ENCODE results near the gene NCOR1. TPM values are rescaled to one million over a fixed set of nuclear protein-coding genes. Genes with fewer than 3 reads are reported as not detected.
"Not testable (repeated sequence)": the region's sequence is repeated elsewhere in the genome, so short reads cannot be mapped to it uniquely, and the experiment has no call there.

NCOR1 gene
- total RNA-seq, 1 donor from 2014 or later: 112 TPM

DNA sequence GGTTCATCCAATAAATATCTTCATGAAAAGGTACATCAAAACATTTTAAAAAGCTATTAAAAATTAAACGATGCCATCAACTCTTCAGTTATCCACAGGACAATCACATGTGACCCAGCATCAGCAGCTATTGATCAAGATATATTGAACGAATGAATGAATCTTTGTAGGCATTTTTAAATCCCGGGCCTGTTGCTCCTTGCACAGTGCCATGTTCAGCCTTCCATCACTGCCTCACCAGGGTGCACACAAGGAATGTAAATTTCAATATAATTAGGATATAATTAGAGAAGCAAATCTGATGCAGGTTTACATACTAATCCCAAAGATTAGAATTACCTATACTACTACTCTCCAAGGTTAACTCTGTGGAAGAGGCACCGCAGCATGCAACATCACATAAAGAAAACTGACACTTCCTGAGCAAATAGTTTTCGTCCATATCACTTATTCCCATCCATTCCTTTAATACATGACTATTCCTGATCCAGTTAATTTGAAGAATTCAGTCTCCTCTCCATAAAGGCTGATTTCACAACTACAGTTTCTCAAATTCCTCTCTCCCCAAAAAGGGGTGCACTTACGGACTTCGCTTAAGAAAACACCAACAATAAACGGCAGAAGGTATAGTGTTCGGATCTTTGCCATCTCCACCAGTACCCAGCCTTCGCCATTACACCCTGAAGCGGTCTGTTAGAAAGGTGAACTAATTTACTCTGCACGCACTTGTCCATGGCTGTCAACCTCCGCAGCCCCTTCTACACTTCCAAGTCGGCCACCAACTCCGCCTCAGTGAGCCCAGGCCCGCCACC is 938 bp downstream of the NCOR1 start:
- no peak for DNase-seq

DNA sequence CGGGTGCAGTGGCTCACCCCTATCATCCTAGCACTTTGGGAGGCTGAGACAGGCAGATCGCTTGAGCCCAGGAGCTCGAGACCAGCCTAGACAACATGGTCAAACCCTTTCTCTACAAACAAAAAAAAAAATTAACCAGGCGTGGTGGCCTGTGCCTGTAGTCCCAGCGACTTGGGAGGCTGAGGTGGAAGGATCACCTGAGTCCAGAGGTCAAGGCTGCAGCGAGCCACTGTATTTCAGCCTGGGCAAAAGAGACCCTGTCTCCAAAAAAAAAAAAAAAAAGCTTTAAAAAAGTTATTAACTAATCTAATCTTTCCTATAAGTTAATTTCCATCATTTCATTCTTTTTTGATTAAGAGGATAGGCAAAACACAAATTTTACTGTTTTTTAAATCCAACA is 2.5 kb downstream of the NCOR1 start:
- no peak for DNase-seq

DNA sequence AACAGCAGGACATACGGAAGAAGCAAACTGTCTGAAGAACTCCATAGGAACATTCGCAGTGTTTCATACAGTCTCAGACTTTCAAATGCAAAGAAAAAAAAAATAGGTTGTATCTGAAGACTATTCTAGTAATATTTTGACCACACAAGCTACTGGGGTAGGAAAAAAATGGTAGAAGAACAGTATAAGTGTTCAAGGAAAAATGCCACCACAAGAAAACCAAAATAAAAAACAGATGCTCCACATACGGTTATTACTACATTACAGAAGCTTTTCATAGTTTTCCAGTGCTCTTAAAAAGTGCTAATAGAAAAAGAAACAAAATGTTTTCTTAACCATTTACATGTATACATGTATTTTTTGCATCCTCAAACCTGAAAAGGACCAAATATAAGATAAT is 3.7 kb downstream of the NCOR1 start:
- peak; percentile 12 for DNase-seq

DNA sequence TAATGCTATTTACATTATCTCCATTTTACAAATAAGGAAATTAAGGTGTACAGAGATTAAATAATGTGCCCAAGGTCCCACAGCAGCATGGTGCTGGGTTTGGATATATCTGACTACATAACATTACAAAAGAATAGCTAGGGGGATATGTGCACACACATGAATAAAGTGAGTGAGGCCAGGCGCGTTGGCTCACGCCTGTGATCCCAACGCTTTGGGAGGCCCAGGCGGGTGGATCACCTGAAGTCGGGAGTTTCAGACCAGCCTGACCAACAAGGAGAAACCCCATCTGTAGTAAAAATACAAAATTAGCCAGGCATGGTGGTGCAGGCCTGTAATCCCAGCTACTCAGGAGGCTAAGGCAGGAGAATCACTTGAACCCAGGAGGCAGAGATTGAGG is 10.6 kb downstream of the NCOR1 start:
- DNase-seq: not testable (repeated sequence)

DNA sequence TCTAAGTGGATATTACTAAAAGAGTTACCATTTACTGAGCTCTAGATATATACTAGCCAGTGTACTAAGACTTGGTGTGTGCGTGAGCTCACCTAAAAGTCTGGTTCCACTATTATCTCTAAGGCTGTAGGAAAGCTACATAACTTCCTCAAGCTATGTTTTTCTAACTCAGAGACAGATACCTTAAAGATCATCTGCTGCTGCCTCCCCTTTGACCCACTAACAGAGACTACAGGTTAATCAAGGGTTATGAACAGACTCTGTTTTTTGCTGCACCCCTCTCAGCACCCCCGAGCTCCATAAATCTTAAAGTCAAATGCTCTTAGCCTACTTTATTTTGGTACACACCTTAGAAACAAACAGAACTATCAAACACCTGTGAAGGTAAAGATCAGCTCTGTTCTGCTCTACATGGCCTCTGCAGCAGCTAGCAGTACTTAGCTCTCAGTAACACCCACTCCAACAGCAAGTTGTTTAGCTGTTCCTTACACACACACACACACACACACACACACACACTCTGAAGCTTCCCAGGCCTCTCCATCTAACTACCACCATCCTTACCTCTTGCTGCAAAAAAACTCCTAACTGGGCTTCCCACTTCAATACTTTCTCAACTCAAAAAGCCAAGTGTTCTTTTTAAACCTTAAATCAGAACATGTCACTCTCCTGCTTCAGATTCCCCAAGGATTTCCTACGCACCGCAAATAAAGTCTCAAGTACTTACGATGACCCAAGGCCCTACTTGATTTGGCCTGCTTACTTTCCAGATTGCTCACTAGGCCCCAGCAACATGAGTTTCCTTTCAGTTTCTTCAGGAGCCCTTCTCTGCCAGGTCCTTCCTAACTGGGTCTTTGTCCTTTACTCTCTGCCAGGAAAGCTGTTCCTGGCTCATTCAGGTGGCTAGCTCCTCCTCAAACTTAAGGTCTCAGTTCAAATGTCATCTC is 12.5 kb downstream of the NCOR1 start:
- not testable (repeated sequence) for DNase-seq

DNA sequence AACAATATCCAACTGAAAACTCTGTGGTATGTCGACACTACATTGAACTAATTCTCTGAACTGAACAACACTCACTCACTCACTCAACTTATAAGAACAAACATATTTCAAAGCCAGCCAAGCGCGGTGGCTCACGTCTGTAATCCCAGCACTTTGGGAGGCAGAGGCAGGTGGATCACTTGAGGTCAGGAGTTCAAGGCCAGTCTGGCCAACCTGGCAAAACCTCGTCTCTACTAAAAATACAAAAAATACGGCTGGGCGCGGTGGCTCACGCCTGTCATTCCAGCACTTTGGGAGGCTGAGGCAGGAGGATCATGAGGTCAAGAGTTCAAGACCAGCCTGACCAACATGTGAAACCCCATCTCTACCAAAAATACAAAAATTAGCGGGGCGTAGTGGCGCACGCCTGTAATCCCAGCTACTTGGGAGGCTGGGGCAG is 13.6 kb downstream of the NCOR1 start:
- DNase-seq: not testable (repeated sequence)

DNA sequence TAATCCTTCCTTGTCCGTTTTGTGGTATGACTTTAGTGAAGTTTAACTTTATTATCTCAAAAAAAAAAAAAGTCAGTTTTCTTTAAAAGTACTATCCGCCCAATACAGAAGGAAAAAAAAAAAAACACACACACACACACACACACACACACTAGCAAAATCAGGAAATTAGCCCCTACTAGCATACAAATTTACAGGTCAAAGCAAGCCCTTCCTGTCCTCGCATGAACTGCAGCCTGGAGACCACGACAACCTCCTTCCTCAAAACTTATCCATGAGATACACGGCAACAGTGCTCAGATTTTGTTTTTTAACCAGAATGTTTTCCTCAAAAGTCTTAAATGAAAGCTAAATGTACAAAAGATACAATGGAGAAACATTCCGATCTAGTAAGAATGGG is 16.2 kb downstream of the NCOR1 start:
- no peak for DNase-seq

DNA sequence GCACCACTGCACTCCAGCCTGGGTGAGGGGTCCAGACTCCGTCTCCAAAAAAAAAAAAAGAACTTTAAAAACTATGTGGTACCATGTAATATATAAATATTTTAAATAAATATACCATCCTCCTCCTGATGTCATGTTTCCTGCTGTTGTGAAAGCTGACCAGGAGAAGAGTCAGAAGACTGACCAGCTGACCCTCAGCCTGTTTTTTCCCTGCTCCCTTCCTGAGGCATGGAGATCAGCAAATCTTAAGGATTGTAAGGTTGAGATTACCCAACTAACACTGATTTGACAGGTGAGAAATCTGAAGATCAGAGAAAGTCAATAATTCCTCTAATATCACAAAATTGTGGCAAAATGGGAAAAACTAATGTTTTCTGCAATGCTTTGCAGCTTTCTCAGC is 18.1 kb downstream of the NCOR1 start:
- DNase-seq: no peak

DNA sequence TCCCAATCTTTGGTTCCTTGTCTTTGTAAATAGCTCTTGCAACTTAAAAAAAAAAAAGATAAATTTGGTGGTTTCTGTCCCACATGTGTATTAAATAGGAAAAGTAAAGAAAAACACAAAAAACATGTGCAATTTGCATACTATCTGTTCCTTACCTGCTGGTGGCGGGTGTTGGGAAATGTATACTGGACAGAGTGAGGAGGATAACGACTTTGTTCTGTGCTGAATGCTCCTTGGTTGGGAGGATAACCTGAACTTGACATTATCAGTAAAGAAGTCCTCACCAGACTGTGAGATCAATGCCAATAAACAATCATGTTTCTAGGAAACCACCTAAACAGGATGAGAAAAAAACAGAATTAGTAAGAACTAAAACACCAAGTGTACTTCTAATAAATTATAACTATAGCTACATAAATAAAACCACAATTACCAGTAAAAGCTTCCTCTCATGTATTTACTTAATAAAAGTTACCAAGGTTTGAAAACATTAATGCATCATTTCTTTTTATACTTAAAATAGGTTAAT is 21.0 kb downstream of the NCOR1 start:
- not testable (repeated sequence) for DNase-seq

DNA sequence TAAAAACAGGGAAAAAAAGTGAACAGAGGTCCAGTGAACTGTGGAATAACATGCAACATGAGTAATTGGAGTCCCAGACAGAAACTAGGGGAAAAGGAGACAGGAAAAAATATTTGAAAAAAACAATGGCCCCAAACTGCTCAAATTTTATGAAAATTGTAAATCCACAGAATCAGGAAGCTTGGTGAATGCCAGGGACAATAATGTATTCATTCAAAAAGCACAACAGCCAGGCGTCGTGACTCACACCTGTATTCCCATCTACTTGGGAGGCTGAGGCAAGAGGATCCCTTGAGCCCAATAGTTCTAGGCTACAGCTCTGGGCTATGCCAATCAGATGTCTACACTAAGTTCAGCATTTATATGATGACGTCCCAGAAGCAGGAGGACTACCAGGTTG is 23.7 kb downstream of the NCOR1 start:
- DNase-seq: no peak

DNA sequence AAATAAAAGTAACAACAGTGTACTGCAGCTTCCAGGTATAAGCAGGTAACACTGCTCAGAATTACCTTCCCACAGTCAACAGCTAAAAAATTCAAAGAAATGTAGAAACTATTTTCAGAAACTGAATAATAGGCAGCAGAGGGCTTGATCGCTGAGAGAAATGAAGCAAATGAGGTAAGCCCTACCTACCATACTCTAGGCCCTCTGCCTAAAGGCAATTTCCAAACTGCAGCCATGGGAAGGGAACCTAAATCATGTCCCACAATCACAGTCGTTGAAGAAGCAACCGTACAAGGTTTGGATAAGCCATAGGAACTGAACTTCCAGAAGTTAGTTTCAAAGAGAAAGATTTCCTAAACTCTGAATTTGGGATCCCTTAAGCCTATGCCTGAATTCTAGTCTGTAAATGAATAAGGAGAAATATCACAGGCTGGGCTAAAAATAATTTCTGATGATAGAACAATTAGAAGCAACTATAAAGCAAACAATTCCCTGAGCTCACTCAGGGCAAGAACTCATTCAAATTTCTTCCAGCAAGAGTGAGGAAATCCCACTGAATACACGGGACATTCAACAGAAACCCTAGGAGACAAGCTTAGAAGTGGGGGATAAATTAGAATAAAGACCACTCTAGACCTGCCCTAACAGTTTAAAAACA is 24.5 kb downstream of the NCOR1 start:
- DNase-seq: no peak

DNA sequence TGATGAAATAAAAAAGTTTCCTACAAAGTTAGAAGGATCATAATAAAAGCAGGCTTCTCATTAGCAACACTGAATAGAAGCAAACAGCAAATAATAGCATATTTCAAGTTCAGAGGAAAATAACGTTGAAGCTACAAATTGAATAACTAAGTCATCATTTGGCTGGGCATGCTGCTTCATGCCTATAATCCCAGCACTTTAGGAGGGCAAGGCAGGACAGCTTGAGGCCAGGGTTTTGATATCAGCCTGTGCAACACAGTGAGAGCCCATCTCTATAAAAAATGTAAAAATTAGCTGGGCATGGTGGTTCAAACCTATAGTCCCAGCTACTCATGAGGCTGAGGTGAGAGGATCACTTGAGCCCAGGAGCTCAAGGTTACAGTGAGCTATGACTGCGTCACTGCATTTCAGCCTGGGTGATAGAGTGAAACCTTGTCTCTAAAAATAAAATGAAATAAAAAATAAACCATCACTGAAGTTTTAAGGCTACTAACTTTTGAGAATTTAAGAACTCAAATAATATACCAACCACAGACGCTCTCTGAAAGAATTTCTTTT is 25.5 kb downstream of the NCOR1 start:
- no peak for DNase-seq

DNA sequence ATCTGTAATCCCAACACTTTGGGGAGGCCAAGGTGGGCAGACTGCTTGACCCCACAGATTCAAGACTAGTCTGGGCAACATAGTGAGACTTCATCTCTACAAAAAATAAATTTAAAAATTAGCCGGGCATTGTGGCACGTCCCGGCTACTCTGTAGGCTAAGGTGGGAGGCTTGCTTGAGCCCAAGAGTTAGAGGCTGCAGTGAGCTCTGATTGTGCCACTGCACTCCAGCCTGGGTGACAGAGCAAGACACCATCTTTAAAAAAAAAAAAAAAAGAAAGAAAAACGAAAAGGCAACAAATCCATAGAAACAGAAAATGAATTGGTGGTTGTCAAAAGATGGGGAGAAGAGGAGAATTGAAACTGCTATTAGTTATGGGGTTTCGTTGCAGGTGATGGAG is 27.7 kb downstream of the NCOR1 start:
- DNase-seq: no peak

DNA sequence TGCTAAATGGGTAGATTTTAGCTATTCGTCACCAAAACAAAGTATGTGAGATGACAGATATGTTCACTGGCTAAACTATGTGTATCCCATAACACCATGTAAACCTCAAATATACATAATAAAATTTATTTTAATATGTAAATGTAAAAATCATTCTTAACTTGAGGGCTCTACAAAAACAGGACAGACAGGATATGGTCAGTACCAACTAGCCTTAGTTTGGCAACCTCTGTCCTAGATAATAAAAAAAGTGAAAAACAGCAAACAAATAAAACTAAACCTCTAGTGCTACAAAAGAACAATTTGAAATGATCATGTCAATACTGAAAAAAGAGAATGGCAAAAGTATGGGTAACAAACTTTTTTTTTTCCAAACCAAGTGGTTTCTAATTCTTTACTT is 33.8 kb downstream of the NCOR1 start:
- no peak for DNase-seq

DNA sequence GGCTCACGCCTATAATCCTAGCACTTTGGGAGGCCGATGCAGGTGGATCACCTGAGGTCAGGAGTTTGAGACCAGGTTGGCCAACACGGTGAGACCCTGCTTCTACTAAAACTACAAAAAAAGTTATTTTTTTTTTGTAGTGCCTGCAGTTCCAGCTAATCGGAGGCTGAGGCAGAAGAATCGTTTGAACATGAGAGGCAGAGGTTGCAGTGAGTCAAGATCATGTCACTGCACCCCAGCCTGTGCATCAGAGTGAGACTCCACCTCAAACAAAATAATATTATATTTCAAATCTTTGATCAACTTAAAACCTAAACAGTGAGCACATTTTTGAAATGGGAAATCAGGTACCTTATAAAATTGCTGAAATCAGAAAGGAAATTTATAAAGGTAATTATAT is 36.5 kb downstream of the NCOR1 start:
- DNase-seq: no peak

DNA sequence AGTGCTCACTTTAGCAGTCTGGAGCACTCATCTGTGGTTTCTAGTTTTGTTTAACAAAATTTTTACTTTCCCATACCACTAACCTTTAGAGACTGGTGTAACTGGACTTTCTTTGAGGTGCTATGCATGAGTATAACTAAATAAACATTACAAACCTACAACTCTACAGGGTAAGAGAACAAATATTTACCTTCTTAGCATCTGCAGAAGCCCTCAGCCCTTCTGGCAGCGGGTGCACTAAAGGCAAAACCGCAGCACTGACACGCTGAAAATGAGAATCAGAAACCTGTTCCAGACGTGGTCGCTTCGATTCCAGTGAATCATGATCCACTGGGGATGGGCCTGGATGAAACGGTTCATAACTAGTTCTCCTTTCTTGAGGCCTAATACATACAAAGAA is 43.7 kb downstream of the NCOR1 start:
- DNase-seq: no peak

DNA sequence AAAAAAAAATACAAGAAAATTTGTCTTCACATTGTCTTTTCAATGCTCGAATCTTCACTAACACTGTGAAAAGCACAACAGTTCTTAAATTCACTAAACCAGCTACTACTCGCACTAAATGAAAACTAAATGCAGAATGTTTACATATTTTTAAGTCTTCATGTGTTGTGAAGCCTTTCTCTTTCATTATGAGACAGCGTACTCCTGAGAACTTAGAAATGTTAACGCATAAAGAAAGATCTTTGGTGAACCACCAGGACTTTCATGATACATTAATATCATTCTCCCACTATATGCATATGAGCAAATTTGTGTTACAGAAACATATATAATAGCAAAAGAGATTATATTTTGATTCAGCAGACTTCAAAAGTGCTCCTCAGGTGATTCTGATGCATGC is 48.6 kb downstream of the NCOR1 start:
- not testable (repeated sequence) for DNase-seq

DNA sequence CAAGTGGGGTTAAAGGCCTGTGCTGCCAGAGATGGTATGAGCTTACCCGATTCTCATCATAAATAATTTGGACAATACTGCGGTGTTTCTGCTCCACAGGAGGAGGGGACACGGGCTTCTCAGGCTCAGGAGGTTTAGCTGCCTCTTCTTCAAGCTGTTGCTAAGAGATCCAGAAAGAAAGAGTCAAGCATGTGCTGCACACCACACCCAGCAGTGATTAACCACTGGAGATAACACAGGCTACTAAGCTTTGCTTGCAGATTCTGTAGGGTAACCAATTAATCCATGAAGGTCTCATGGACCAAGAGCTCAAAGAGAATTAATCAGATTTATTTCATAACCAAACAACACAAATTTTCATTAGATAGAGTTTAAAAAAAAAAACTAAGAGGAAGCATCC is 56.6 kb downstream of the NCOR1 start:
- DNase-seq: no peak

DNA sequence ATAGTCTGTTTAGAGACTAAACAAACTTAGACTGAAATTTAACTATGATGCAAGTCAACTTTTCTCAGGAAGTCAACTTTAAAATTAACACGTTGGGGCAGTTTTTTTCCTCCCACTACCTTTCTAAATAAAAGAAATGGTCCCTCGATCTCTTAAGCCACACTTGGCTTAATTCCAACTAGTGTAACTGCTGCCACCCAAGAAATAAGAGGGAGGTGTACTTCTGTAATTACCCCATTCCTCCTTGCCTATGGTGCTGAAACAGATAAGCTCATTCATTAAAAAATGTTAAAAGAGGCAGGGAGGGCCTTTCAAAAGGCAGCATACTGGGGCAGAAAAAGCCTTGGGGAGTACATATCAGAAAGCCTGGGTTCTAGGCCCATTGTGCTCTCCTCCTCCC is 59.8 kb downstream of the NCOR1 start:
- DNase-seq: no peak

DNA sequence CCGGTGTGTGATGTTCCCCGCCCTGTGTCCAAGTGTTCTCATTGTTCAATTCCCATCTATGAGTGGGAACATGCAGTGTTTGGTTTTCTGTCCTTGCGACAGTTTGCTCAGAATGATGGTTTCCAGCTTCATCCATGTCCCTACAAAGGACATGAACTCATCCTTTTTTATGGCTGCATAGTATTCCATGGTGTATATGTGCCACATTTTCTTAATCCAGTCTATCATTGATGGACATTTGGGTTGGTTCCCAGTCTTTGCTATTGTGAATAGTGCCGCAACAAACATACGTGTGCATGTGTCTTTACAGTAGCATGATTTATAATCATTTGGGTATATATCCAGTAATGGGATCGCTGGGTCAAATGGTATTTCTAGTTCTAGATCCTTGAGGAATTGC is 63.0 kb downstream of the NCOR1 start:
- not testable (repeated sequence) for DNase-seq

DNA sequence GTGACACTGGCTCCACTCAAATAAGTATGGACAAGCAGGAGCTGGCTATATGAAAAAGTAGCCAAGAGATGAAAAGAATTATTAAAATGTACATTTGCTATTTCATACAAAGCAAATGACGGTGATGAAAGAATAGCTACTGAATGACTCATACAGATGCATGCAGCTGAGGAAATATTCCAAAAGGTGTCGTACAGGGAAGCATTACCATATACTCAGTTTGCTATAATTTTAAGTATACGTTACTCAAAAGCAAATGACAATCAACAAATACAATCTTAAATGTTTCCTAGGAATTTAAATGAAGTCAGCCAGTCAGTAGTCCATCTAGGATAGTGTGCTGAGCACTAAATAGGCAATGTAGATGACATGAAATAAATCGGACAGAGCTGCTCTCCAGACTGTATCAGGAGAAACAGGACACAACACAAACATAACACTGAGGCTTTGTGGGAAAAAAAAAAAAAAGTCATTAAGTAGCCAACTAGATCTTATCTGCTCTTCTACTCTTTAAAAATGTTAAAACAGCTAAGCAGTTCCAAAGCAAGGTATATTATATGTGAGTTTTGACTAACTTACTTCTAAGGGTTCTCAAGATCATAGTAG is 65.0 kb downstream of the NCOR1 start:
- DNase-seq: no peak

DNA sequence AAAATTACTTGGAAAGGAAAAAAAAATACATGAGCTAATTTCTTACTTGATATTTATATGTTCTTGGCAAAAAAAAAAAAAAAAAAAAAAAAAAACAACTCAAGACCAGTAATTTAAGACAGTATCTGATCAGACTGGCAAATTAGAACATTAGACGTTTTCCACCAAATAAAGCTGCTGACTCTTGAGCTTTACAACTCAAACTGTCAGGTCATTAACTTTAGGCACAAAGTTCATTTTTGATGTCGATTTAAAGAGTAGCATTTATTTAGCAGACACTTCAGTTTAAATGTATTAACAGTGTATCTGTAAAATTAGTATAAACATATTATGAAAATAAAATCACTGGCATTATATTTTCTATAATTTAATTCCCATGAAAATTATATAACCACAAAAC is 66.7 kb downstream of the NCOR1 start:
- no peak for DNase-seq

Data from skin of body (tissue), 2 donors.